Natural killer cell treated with Interleukin-12 subunit alpha and Interleukin-12 subunit beta and Interleukin-15 and Interleukin-18, amount 100 ng/mL, for 72 hours (primary cell): ENCODE measurements around the gene FOXD4L1. TPM values are rescaled to one million over a fixed set of nuclear protein-coding genes. Genes with fewer than 3 reads are reported as not detected.
"Not testable (repeated sequence)": the region's sequence is repeated elsewhere in the genome, so short reads cannot be mapped to it uniquely, and the experiment has no call there.

ENCODE experiments used
- ATAC-seq, 2 donors: fragments of 150-1000 bp; cut with Tn5 transposase in 1 of 2; sonication (Bioruptor Pico), chemical (Tn5 transposase) in 1 of 2; 2 replicates each; pipeline ENCODE4 v1.10.0; 2021
- DNase-seq: peaks from one replicate; pipeline ENCODE4 v3.0.0; 2022; ENCODE audit warnings: low spot score
- H3K27ac Mint-ChIP-seq, 2 donors: 1 replicate in 1 of 2; 2 replicates in 1 of 2; pipeline ENCODE4 v1.8.0; 2022; ENCODE audit warnings: mixed read lengths in 2 of 2, mild to moderate bottlenecking in 1 of 2, moderate library complexity in 1 of 2
- H3K27me3 Mint-ChIP-seq, 2 donors: 1 replicate in 1 of 2; 2 replicates in 1 of 2; pipeline ENCODE4 v1.8.0; 2022; ENCODE audit warnings: mixed read lengths in 2 of 2
- H3K36me3 Mint-ChIP-seq: one replicate; pipeline ENCODE4 v1.8.0; 2022; ENCODE audit warnings: mixed read lengths
- H3K4me1 Mint-ChIP-seq, 2 donors: 1 replicate in 1 of 2; 2 replicates in 1 of 2; pipeline ENCODE4 v1.8.0; 2022; ENCODE audit warnings: low read depth in 2 of 2, mixed read lengths in 2 of 2, mild to moderate bottlenecking in 1 of 2
- H3K4me3 Mint-ChIP-seq: one replicate; pipeline ENCODE4 v1.8.0; 2022; ENCODE audit warnings: mixed read lengths
- H3K9me3 Mint-ChIP-seq: 2 replicates; pipeline ENCODE4 v1.8.0; 2022; ENCODE audit warnings: mixed read lengths
- total RNA-seq, 2 donors: library from RNA; stranded (reverse); gene quantifications; one replicate each; pipeline ENCODE4 v1.2.3, GENCODE V29; 2022

FOXD4L1 gene
- total RNA-seq, 2 donors from 2014 or later = 0.17 to 0.31 TPM

- H3K4me3 Mint-ChIP-seq = peak overlapping the region; percentile 54
- H3K4me1 Mint-ChIP-seq, H3K27me3 Mint-ChIP-seq, H3K36me3 Mint-ChIP-seq, H3K27ac Mint-ChIP-seq, H3K9me3 Mint-ChIP-seq: not testable (repeated sequence)
- DNase-seq = peak; percentile 60
- peak; percentile 53 to 74 for ATAC-seq
These were observed 42.9 kb downstream of the FOXD4L1 start for GRCh38 chr2:113541204-113541975.

DNA sequence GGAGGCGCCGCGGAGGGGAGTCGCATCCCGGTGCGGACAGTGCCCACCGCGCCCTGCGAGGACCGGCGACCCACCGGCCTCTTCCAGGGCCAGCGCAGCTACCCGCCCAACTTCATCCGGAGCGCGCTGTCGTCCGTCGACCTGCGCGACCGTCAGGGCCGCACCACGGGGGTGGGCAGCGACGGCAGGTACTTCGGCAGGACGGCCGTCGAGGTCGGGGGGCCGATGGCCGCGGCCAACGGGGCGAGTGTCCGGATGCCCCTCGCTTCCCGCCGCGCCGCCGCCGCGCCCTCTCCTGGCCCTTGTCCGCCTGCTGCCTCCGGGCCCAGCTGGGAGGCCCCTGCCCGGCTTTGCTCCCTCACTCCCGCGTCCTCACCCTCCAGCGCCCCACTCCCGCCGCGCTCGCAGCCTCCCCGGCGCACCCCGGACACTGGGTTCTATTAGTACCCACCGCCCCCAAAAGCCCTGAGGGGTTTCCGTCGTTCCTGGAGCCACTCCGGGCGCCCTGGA lies 43.6 kb downstream of the FOXD4L1 start:
- not testable (repeated sequence) for H3K36me3 Mint-ChIP-seq, DNase-seq, H3K4me1 Mint-ChIP-seq, H3K27ac Mint-ChIP-seq, H3K27me3 Mint-ChIP-seq, H3K9me3 Mint-ChIP-seq
- H3K4me3 Mint-ChIP-seq = peak overlapping the region; percentile 79
- ATAC-seq = peak; percentile 54 to 73

GRCh38 chr2:113542529-113542928 lies 44.1 kb downstream of the FOXD4L1 start:
- not testable (repeated sequence) for H3K27ac Mint-ChIP-seq, H3K36me3 Mint-ChIP-seq, DNase-seq, H3K27me3 Mint-ChIP-seq, H3K9me3 Mint-ChIP-seq, ATAC-seq, H3K4me1 Mint-ChIP-seq
- H3K4me3 Mint-ChIP-seq = peak overlapping the region; percentile 79

Other genes starting within 250 kb of the FOXD4L1 start
- 1 to 10 TPM in 1 of 2 donors, under 1 TPM in 1; 0.64 to 1.8 TPM for gene PAX8, start 219.7 kb upstream of the FOXD4L1 start, total RNA-seq
- 10 to 100 TPM; 36.6 to 47.7 TPM for gene ZNG1B, start 61.0 kb upstream of the FOXD4L1 start, total RNA-seq
- 10 to 100 TPM in 1 of 2 donors, 1 to 10 TPM in 1; 9.5 to 11.1 TPM for gene RABL2A, start 128.6 kb downstream of the FOXD4L1 start, total RNA-seq